Activated effector memory CD4-positive, alpha-beta T cell treated with Interleukin-2 at 50 U/mL for 16 hours (primary cell): Measurements from ENCODE around the gene CST3.
"Not testable (repeated sequence)": the region's sequence is repeated elsewhere in the genome, so short reads cannot be mapped to it uniquely, and the experiment has no call there.

Experiments
- DNase-seq: peaks from one replicate; pipeline ENCODE4 v3.0.0-alpha.2; 2020

CST3 gene

DNA sequence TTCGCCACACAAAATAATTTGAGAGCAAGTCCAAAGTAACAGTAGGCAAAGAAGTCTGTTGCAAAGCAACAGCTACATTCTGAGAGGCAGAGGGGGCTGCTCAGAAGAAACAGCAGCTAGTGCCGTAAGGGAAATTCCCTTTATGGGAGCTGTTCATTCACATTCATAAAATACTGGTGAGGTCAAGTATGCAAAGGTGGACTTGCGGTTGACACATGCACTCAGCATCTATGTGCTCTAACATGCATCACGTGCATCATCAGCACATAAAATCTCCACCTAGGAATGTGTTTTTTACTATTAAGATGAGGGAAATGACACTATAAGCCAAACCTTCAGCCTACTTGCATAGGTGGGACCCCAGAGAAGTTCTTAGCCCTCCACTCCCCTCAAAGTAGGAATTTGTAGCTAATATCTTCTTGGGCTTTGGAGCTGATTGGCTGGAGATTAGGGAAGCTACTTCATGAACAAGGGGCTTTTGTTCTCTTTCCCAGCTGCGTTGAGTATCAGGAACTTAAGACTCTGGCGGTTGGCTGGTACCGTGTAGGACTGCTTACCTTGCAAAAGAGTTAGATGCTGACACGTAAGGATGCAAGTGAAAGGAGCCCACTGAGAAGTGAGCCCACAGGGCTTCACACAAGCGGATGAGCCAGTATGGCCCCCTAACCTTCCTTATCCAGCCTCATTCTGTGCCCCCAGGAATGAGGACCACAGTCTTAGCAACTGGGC is 12.4 kb downstream of the CST3 start:
- no peak for DNase-seq

DNA sequence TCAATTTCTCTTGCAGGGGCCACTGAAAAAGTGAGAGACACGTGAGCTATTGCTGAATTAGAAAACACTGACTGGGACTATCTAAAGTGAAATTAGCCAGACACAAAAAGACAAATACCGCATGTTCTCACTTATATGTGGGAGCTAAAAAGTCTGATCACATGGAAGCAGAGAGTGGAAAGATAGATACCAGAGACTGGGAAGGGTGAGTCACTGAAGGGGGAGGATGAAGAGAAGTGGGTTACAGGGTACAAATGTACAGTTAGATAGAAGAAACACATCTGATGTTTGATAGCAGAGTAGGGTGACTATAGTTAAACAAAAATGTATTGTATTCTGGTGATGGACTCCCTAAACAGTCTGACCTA is 13.4 kb downstream of the CST3 start:
- DNase-seq: no peak

DNA sequence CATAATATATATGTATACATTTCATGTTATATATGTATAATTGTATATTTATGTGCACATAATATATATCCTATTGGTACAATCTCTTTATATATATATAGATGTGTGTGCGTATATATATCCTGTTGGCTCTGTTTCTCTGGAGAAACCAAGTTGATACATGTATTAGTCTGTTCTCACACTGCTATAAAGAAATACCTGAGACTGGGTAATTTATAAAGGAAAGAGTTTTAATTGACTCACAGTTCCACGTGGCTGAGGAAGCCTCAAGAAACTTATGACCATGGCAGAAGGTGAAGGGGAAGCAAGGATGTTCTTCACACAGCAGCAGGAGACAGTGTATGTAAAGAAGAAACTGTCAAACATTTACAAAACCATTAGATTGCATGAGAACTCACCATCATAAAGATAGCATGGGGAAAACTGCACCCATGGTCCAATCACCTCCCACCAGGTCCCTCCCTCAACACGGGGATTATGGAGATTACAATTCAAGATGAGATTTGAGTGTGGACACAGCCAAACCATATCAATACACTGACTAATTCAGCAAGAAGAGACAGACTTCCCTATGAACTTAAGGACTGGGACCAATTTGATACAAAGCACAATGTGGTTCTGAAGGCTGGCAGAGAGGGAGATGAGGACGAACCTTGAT is 14.0 kb downstream of the CST3 start:
- DNase-seq: no peak

DNA sequence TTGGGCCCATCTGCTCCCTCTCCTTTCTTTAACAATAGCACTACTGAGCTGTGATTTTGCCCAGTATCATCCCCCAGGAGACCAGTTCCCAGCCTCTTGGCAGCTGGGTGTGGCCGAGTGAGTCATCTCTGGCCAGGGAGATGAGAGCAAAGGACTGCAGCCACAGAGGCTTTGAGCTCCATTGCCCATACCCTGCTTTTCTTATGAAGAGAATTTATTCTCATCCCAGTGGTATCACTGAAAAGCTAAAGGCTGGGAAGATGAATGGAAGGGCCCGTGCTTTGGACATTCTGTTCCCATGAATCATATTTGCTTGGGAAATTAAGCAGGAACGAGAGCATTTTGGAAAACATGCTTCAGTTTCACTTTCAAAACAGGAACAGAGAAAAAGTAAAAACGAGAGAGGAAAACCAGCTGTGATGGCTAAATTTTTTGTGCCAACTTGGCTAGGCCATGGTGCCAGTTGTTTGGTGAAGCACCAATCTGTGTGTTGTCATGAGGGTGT is 14.9 kb downstream of the CST3 start:
- DNase-seq: no peak

DNA sequence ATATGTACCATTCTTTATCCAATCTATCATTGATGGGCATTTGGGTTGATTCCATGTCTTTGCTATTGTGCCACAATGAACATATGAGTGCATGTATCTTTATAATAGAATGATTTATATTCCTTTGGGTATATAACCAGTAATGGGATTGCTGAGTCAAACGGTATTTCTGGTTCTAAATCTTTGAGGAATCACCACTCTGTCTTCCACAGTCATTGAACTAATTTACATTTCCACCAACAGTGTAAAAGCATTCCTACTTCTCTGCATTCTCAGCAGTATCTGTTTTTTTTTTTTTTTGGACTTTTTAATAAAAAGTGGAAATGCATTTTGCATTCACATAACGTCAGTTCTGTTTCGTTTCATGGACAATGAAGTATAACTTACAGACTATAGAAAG is 15.4 kb downstream of the CST3 start:
- DNase-seq: not testable (repeated sequence)

DNA sequence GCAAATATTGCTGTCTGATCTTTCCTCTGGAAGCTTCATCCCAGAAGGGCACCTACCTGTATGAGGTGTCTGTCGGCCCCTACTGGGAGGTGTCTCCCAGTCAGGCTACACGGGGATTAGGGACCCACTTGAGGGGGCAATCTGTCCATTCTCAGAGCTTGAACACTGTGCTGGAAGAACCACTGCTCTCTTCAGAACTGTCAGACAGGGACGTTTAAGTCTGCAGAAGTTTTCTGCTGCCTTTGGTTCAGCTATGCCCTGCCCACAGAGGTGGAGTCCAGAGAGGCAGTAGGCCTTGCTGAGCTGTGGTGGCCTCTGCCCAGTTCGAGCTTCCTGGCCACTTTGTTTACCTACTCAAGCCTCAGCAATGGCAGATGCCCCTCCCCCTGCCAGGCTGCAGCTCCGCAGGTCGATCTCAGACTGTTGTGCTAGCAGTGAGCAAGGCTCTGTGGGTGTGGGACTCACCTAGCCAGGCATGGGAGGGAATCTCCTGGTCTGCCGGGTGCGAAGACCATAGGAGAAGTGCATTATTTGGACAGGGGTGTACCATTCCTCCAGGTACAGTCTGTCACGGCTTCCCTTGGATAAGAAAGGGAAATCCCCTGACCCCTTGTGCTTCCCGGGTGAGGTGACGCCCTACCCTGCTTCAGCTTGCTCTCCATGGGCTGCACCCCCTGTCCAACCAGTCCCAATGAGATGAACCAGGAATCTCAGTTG is 16.9 kb downstream of the CST3 start:
- not testable (repeated sequence) for DNase-seq

DNA sequence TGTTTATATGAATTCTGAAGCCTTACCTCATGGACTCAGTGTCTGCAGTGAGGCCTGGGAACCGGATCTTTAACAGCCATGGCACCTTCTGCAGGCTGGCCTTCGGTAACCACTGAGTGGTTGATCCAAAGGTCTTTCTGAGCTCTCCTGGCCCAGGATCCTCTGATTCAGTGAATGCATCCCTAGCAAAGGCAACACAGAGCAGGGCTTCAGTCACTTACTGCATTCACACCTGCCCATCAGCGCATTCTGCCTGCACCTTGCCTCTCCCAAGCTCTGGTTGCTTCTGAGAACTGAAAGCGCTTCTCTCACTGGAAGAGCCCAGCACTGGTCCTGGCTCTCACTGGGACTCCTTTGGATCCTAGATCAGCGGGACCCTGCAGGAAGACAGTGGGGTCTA is 23.6 kb downstream of the CST3 start:
- DNase-seq: no peak

DNA sequence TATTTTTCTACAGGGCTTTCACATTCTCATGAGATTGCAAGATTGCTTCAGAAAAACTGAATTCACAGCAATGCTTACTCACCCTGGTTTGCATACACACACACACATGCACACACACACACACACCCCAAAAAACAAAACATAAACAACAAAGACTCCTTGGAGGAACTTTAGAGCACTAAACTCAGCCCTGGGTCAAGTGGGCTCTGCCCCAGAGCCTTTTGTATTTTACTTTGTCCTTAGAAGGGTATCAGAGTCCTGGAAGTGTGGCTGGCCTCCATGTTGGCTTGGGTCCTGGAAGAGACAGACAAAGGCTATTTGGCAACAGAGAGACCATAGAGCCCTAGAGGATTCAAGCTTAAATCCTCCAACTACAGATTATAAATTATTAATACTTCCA is 24.1 kb downstream of the CST3 start:
- DNase-seq: no peak

DNA sequence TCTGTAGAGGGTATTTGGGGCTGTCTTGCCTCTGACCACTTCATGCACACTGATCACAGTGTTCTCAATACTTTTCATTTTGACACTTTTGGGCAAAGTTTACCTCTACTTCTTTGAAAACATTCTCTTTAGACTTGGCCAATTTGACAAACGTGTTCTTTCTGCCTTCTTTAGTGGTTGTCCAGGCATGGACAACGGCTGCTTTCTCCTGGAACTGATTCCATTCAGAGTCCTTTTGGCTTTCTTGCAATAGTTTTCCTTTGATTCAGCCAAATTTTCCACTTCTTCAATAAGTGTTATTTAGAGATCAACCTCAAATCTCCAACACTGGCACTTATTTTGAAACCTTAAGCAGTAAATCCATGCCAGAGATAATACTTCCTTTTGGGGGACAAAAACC is 25.4 kb downstream of the CST3 start:
- DNase-seq: no peak

DNA sequence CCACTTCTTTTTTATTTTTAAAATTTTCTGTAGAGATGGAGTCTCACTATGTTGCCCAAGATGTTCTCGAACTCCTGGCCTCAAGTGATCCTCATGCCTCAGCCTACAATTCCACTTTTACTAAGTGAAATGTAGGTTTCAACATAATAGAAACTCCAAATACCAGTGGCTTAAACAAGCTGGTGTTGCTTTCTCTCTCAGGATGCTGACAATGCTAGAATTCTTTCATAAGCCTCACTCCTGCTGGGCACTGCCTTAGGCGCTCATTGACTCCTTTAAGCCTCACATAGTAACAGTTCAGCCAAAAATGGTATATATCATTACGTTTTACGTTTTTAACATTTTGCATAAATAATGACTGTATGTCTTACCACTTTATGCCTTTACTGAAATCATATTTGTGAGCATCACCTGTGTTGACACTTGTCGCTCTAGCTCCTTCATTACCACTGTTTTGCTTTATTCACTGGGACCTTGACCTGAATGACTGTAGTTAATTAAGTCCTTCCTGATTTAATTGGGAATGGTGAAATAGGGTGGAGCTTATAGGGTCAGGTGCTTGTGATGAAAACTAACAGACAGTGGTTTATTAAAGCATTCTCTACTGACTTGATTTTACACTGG is 28.2 kb downstream of the CST3 start:
- no peak for DNase-seq

DNA sequence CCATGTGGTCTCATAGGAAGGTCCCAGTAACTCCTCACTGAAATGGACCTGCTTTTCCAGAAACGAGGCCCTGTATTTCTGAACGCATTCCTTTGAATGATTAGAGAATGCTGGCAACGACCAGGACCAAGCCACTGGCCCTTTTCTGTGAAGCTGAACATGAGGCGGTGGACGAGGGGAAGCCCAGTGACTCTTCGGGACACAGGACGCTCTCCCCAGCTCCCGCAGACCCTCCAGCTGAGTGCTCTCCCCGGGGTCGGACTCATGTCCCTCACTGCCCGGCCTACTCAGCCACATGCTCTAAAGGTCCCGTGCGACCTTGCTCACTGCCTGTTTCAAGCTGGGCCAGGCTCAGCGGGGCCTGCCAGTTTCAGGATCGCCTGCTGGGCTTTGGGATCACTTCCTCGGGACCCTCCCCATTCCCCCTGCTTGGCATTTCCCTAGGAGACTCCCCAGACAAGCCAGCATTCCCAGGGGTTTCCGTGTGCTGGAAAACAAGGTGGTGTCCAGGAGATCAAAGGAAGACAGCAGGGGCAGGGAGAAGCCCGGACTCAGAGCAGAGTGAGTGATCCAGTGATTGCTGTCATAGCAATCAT is 29.4 kb downstream of the CST3 start:
- no peak for DNase-seq

DNA sequence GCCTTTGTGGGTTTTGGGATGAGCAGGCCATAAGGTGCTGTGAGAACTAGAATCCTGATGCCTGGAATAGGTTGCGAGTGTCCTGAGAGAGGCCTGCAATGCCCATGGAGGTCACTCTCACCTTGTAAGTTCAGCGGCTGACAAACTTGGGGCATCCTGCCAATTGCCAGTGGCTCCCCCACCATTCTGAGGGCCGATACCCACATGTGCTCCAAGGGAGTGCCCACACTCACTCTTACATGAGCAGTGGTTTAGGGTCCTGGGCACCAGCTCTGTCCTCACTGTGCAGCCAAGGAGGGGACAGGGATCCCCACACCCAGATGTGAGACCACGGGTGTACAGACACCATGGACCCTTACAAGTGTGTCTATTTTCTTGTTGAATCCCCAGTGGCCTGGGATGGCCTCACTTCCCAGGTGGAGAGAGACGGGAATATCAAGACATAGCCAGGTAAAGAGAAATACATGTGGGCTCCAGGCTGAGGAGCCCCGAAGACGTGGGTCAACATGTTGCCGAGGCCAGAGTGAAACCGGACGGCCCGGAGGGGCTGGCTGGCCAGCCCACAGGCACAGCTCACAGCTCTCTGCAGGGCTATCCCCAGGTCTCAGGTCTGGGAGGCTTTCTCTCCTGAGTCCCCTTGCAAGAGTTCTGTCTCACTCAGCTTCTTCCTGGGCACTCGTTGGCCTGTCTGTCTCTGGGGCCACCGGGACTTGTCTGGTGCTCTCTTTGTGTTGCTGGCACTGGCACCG is 30.1 kb downstream of the CST3 start:
- no peak for DNase-seq

DNA sequence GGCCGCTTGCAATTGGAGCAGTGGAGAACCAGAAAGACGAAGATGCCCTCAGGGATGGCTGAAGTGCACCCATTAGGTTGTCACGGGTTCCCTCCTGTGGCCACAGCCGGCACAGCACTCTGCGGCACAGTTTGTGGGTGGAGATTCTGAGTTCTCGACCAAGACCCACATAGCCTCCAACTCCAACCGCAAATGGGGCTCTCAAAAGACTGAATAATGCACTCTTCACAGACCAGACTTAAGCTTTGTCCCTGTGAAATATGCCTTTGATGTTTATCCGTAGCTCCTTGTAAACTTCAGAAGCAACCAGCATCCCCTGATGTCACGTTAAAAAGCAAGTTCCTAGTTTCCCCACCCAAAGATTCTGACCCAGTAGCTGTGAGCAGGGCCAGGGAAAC is 31.1 kb downstream of the CST3 start:
- peak; percentile 27 for DNase-seq

DNA sequence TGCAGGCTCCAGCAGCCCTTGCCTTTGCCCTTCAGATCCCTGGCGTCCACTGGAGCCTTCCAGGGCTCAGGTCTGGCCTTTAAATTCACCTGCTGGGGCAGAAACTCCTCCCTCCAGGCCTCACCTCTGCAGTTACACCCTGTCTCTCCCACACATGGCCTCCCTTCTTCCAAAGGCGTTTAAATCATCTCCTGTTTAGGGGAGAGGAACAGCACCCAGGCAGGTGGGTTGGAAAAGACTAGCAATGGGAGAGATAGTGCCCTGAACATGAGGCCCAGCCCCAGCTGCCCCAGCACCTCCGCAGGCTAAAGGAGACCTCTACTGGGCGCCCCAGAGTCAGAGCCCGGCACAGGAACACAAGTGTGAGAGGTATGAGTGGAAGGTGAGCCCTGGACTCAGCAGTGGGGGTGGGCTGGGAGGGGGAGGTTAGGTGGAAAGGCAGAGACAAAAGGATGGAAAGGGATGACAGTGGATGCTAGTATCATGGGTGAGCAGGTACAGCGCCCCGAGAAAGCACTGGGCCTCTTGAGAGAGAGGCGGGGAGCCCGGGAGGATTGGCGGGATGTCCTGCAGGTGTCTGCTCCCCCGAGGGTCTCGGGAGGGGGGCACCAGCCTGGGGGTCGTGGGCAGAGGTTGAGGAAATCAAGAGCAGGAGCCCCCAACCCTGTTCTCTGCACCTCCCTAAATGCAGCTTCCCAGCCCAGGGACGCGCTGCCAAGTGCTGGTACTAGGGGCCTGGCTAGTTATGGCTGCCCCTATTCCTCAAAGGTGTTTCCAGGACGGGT is 31.7 kb downstream of the CST3 start, which contains the start of gene CST9:
CST9 (minus strand) TSS at position 51 of the 785 bp plus-strand sequence. CDS start 53 bp downstream, outside the sequence.
- no peak for DNase-seq

DNA sequence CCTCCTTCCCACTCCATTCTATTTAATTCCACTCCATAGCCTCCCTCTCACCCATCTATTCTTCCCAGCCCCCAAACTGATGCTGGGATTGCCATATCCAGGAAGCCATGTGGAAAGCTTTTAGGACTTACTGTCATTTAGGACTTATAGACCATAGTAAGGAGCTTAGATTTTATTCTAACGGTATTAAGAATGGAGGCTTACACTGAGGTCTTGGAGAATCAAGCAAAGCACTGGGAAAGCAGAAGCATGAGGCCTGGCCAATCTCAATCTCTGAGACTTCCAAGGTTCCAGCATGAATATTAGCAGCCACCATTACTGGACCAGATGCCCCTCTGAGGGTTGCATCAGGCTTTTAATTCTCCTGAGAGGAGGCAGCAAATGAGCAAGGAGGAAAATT is 33.4 kb downstream of the CST3 start:
- no peak for DNase-seq

DNA sequence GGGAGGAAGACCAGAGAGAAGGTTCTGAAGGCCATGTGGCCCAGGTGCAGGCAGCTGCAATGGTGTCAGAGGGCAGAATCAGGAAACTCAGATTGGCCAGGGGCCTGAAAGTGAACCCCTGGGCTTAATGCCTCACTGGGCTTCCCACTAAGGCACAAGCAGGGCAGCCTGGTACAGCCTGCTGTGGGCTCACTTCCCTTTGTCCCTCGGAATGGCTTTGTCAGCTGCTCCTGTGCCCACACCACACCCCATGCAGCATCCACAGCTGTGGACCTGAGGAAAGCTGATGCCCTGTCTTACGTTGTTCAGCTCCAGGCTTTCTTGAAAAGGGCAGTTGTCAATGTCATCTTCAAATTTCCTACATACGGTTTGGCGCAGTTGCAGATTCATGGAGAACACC is 34.4 kb downstream of the CST3 start:
- no peak for DNase-seq

DNA sequence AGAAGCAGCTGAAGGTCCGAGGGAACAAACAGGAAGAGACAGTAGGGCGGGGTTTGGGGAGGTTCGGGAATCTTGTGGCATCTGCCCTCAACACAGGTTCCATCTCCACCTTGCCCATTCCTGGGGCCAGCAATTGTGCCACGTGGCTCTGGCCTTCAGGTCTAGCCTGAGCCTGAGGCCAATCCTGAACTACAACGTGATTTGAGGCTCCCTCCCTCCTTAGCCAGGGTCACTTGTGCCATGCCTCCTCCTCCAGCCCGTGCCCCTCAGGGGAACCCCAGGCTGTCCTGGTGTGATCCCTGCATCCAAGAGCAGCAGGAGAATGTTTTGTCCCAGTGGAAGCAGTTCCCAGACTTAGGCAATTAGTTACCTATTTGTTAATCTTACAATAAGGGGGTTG is 35.1 kb downstream of the CST3 start:
- no peak for DNase-seq

DNA sequence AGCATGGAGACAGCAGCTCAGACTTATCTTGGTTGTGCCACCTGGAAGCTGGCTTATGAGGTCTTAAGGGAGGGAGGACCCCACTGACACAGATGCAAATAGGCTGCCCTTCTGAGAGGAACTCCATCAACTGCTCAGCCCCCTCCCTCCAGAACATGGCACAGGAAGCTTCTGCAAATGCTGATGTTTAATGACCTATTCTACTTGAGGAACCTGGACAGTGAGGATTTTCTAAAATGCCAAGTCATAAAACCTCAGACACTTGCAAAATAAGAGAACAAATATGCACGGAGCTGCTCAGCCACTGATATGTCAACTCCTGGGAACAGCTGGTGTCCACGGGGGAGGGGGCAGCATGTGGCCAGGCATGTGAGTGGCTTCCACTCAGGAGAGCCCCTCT is 35.5 kb downstream of the CST3 start:
- no peak for DNase-seq

DNA sequence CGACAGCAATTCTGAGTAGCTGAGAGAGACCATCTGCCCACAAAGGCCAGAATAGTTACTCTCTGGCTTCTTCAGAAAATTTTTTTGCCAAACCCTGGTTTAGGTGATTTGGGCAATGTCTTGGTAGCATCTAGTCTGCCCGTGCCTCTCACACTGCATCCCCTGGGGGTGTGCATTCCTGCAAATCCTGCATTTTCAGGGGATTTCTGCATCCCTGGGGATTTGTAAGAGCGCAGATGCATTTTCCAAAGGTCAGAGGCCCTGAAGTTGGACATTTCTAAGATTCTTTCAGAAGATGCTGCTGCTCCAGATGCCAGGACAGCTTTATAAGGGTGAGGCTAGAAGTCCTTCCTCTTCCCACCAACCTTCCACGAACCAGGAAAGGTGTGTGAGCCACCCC is 36.0 kb downstream of the CST3 start:
- no peak for DNase-seq

DNA sequence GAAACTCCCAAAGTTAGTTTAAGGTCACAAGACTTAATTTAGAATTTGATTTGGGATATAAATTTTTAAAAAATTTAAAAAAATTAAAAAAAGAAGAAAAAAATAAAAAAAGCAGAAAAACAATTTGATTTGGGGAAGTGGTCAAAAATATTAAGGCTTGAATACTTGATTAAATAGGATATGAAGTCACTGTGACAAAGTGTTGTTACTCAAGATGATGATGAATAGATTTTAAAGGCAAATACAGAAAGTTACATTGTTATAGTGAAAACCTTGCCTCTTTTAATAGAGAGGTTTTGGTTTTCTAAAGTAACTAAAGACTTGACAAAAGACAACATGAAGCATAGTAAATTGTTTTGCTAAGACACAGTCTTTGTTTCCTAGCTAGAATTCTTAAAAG is 39.3 kb downstream of the CST3 start:
- no peak for DNase-seq

DNA sequence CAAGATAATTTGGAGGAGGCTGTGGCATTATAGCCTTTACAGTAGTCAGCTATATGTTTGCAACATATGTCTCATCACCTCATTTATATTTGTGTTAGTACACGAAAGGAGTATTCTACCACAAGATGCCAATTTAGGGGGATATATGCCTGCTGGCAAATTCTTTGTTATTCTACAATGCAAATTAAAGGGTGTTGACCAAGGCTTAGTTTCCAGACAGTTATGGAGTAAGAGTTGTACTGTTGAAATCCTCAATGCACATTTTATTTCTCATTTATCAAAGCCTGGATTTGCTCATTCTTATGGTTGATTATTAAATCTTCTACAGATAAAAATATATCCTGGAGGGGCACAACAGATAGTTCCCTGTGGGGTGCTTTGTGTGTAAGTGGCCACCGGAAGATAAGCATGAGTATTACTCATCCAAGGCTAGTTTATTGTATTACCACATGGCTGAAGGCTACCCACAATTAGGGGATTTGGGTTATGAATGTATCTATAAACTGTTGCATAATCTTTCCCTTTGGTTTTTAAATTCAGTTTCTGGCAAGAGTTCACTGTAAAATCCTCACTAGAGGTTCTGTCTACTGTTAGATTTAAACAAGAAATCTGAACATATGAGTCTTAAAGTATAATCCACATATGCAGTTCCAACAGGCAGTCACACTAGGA is 41.0 kb downstream of the CST3 start:
- no peak for DNase-seq
